WI38 (cell line): ENCODE results near the gene ABHD8.

Source experiments
- H3K4me3 ChIP-seq: 2 replicates; pipeline ENCODE4 v1.5.1; 2011; ENCODE audit warnings: low read depth, mild to moderate bottlenecking, control low read depth, low read length
- TF ChIP-seq, protein P1 (sequence below): IDR thresholded peaks from 2 replicates; pipeline ENCODE4 v1.5.1; 2012; ENCODE audit warnings: low read depth, mild to moderate bottlenecking, control low read depth, low read length

The ABHD8 gene

DNA sequence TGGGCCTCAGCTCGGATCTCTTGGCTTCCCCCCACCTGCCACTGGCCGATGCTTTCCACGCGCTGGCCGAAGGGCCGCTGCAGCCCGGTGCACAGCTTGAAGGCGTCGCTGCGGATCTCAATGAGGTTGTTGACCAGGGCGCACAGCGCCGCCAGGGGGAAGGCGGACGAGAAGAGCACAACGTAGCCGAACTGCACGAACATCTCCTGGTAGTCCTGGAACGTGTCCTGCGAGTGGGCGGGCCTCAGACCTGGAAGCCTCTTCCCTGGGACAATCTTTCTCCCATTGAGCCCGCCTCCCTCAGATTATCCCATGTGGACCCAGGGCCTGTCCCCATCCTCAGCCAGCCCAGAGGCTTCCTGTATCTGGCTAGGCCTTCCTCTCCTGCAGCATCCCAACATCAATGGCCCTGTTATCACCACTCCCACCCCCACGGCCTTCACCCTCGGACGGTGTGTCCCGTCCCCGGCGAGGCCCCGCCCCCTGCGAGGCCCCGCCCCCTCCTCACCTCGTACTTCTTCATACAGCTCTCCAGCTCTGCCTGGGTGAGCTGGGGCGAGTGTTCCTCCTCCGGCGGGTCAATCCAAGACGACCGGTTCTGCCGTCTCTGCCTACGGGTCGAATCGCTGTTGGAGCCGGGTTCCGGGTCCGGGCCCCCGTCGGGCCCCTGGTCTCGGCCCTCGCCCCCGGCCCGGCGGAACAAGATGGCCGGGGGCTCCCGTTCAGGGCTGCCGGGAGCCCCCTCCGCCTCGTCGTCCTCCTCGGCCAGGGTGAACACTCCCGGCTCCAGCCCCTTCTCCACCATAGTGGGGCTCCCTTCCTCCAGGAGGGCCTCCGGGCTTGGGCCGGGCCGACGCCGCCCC is 24.7 kb upstream of the ABHD8 start:
- TF ChIP-seq, protein P1, sequence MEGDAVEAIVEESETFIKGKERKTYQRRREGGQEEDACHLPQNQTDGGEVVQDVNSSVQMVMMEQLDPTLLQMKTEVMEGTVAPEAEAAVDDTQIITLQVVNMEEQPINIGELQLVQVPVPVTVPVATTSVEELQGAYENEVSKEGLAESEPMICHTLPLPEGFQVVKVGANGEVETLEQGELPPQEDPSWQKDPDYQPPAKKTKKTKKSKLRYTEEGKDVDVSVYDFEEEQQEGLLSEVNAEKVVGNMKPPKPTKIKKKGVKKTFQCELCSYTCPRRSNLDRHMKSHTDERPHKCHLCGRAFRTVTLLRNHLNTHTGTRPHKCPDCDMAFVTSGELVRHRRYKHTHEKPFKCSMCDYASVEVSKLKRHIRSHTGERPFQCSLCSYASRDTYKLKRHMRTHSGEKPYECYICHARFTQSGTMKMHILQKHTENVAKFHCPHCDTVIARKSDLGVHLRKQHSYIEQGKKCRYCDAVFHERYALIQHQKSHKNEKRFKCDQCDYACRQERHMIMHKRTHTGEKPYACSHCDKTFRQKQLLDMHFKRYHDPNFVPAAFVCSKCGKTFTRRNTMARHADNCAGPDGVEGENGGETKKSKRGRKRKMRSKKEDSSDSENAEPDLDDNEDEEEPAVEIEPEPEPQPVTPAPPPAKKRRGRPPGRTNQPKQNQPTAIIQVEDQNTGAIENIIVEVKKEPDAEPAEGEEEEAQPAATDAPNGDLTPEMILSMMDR = no peak
- no peak overlapping the region for H3K4me3 ChIP-seq

DNA sequence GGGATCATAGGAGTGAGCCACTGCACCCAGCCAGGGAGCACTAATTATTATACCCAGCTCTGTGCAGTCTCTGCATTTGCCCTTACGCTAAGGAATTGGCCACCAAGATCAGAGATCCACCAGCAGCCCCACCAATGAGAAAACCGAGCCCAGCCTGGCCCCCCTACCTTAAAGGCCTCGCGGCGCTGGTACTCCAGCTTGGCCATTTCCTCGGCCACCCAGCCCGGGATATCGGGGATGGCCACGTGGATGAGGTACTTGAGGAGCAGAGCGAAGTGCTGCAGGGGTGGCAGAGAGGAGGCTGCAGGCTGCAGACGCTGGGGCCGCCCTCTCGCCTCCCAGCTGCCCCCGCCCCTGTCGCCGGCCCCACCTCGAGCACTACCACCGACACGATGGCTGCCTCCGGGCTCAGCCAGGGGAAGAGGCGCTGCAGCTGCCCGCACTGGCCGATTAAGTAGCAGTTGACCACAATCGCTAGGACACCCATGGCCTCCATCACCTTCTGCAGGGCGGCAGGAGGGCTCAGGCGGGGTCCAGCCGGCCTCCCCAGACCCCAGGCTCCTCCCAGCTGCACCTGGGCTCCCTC is 23.9 kb upstream of the ABHD8 start:
- TF ChIP-seq, protein P1 = no peak
- no peak overlapping the region for H3K4me3 ChIP-seq

DNA sequence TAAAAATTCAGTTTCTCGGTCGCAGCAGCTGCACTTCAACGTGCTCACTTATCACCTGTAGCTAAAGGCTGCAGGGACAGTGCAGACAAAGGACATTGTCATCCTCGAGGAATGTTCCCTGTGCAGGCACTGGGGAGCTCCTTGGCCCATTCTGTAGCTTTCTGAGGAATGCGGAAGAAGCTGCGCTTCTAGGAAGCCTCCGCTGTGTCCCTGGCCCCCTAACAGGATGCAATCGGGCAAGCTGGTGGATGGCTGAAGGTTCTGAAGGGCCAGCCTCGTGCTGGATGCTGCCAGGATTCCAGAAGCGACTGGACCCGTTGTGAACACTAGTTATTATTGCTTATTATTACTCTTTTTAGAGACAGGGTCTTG is 23.4 kb upstream of the ABHD8 start:
- H3K4me3 ChIP-seq = no peak overlapping the region
- TF ChIP-seq, protein P1 = no peak

DNA sequence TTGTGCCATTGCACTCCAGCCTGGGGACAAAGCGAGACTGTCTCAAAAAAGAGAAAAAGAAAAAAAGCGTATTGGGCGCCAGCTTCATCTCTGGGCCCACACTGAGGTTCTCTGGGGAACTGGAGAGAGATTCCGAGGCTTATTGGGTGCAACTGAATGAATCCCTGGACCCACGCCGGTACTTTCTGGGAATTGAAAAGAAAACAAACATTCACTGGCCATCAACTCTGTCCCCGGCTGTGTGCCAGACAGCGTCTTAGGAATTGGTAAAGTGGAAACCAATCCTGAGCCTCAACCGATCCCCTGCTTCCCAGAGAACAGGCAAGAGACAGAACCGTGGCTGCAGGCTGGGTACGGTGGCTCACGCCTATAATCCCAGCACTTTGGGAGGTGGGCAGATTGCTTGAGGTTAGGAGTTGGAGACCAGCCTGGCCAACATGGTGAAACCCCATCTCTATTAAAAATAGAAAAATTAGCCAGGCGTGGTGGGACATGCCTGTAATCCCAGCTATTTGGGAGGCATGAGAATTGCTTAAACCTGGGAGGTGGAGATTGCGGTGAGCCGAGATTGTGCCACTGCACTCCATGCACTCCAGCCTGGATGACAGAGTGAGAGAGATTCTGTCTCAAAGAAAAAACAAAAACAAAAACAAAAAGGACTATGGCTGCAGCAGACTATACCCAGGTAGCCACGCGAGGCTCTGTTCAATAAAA is 22.8 kb upstream of the ABHD8 start:
- no peak overlapping the region for H3K4me3 ChIP-seq
- TF ChIP-seq, protein P1 = no peak

DNA sequence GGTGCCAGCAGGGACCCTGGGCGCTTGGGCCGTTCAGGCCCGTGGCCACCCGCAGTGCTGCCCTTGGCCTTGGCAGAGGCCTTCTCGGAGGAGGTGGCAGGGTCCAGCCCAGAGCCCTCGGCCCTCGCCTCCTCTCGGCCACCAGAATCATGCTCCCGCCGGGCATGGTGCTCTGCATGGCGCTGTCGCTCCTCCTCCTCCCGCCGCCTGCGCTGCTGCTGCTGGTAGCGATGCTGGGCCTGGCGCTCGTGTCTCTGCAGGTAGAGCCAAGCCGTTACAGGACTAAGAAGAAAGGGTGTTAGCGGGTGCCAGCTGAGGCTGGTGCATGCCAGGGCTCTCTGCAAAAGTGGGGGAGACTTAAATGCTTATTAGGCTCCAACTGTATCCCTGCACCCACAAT is 21.9 kb upstream of the ABHD8 start:
- TF ChIP-seq, protein P1 = no peak
- no peak overlapping the region for H3K4me3 ChIP-seq

DNA sequence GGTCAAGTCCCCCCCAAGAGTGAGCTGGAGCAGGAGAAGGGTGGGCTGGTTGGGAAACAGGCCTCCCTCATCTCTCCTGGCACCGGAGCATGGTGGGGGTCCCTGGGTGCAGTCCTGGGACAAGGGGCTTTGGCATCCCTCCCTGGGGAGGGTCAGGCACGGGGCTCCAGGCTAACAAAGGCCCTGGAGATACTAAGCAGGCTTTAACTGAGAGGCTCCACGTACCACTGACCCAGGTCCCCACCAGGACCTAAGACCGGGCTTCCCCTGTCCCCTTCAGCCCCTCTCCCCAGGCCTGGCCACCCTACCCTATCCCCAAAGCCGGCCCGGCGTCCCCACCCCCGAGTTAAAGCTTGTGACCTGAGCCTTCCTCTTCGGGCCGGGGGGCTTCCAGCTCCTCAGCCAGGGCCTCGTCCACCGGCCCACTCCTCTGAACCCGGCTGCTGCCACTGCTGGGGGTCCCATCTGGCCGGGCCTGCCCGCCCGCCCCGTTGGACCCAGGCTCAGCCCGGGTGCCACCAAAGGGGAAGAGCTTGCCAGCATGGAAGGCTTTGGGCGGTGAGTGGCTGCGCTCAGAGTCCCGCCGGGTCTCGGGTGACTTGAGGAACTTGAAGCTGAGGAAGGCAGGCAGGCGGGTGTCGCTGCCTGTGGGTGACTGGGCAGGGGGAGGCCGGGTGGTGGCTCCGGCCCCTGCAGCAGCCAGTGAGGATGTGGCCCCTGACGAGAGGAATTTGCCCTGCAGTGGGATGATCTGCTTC is 21.3 kb upstream of the ABHD8 start:
- TF ChIP-seq, protein P1 = no peak
- H3K4me3 ChIP-seq = no peak overlapping the region
